Fibroblast of pulmonary artery (primary cell): Measurements from ENCODE around the gene COX7A2.

Experiments used
- DNase-seq: peaks from one replicate; pipeline ENCODE4 v3.0.0-alpha.2; 2010; ENCODE audit warnings: low read depth
- H3K4me3 ChIP-seq: replicated peaks from 2 replicates; pipeline ENCODE4 v1.5.1; 2011; ENCODE audit warnings: low read depth, mild to moderate bottlenecking, control low read depth, low read length, moderate library complexity
- CTCF ChIP-seq: IDR thresholded peaks from 2 replicates; pipeline ENCODE4 v1.5.1; 2011; ENCODE audit warnings: mild to moderate bottlenecking, control low read depth, low read length, inconsistent platforms; ENCODE audit errors: missing control alignments

COX7A2 gene

GRCh38 chr6:75257343-75258087, 13.9 kb upstream of the COX7A2 start:
- no peak overlapping the region for H3K4me3 ChIP-seq
- no peak for DNase-seq
- no peak for TF ChIP-seq CTCF

DNA sequence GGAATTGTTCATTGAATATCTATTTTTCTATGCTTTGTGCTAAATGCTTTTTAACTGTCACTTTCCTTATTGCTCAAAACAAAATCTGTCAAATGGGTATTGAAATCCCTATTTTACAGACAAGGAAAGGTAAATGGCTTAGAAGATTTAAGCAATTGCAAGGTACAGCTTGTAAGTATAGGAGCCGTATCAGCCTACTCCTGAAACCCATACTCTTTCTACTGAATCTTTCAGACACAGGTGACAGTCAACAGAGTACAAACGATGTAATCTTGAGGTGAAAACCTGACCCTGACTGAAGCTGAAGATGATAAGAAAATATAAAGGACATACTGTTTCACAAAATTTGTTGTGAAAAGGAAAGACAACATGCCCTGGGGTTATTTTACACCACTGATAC, 7.0 kb upstream of the COX7A2 start:
- no peak overlapping the region for H3K4me3 ChIP-seq
- DNase-seq: no peak
- TF ChIP-seq CTCF: no peak

GRCh38 chr6:75249837-75250236, 6.2 kb upstream of the COX7A2 start:
- H3K4me3 ChIP-seq: no peak overlapping the region
- no peak for DNase-seq
- TF ChIP-seq CTCF: no peak

DNA sequence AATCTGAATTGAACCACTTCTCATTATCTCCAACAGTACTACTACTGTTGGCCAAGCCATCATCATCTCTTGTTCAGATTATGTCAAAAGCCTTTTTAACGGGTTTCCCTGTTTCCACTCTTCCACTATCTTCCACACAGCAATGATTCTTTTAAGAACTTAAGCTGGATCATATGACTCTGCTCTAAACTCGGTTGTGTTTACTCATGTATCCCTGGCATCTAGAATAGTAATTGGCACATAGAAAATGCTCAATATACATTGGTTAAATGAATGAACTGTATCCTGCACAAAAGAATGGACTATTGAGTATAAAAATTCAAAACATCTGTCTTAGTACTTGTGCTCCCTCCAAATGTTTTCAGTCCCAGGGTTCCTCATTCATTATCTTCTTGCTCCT, 2.8 kb upstream of the COX7A2 start:
- TF ChIP-seq CTCF: no peak
- no peak for DNase-seq
- H3K4me3 ChIP-seq: no peak overlapping the region

GRCh38 chr6:75244063-75244584, 523 bp upstream of the COX7A2 start:
- DNase-seq: no peak
- no peak for TF ChIP-seq CTCF

GRCh38 chr6:75236630-75237029, 7.0 kb downstream of the COX7A2 start:
- TF ChIP-seq CTCF: no peak

More at GRCh38 chr6:75244063-75244584, 523 bp upstream of the COX7A2 start:
- peak overlapping the region; percentile 87 for H3K4me3 ChIP-seq

GRCh38 chr6:75235271-75235670, 8.3 kb downstream of the COX7A2 start:
- DNase-seq: no peak
- TF ChIP-seq CTCF: no peak
- no peak overlapping the region for H3K4me3 ChIP-seq

More at GRCh38 chr6:75236630-75237029, 7.0 kb downstream of the COX7A2 start:
- DNase-seq: no peak
- H3K4me3 ChIP-seq: no peak overlapping the region
